GM12875 (cell line): Measurements from ENCODE around the gene PGK1.
"Not testable (repeated sequence)": the region's sequence is repeated elsewhere in the genome, so short reads cannot be mapped to it uniquely, and the experiment has no call there.

Experiments
- H3K4me3 ChIP-seq: one replicate; pipeline ENCODE4 v1.5.1; 2011; ENCODE audit warnings: low read depth, low read length, control low read depth
- TF ChIP-seq, protein P1 (sequence below): IDR thresholded peaks from 2 replicates; pipeline ENCODE4 v1.5.1; 2011; ENCODE audit warnings: low read depth, mild to moderate bottlenecking, control low read depth, inconsistent platforms, low read length, moderate library complexity, borderline replicate concordance; ENCODE audit not compliant: insufficient read depth

PGK1 gene

DNA sequence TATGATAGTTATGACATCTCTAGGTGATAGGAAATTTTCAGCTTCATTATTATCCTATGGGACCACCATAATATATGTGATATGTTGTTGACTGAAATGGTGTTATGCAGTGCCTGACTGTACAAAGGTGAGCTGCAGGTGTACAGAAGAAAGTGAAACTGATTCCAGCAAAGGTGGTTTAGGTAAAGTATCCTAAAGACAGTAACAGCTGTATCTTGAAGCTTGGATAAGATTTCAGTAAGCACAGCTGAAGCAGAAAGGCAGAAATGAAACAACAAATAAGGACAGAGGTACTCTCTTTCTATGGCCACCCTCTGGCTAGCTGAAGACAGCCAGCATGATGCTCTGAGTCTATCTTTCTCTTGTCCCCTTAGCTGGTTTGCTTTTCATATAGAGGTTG lies 30.0 kb upstream of the PGK1 start:
- TF ChIP-seq, protein P1, sequence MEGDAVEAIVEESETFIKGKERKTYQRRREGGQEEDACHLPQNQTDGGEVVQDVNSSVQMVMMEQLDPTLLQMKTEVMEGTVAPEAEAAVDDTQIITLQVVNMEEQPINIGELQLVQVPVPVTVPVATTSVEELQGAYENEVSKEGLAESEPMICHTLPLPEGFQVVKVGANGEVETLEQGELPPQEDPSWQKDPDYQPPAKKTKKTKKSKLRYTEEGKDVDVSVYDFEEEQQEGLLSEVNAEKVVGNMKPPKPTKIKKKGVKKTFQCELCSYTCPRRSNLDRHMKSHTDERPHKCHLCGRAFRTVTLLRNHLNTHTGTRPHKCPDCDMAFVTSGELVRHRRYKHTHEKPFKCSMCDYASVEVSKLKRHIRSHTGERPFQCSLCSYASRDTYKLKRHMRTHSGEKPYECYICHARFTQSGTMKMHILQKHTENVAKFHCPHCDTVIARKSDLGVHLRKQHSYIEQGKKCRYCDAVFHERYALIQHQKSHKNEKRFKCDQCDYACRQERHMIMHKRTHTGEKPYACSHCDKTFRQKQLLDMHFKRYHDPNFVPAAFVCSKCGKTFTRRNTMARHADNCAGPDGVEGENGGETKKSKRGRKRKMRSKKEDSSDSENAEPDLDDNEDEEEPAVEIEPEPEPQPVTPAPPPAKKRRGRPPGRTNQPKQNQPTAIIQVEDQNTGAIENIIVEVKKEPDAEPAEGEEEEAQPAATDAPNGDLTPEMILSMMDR, result no peak
- H3K4me3 ChIP-seq, result no peak overlapping the region

DNA sequence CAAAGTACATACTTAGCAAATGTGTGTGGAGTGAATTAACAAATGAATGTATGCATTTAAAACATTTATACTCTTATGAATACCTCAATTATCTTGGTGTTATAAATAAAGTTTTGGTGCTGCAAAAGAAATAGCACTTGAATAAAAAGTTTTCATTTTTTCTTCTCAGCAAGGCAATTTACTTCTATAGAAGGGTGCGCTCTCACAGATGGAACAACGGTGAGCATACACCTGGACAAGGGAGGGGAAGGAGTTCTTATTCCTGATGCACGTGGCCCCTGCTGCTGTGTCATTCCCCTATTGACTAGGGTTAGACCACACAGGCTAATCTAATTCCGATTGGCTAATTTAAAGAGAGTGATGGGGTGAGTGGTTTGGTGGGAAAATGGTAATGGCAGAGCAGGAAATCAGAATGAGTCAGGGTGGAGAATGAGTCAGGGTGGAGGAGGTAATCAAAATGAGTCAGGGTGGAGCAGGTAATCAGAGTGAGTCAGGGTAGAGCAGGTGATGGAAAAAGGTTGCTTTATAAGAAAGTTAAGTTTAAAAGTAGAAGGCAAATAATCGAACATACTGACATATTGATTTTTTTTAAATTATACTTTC lies 28.2 kb upstream of the PGK1 start:
- H3K4me3 ChIP-seq, result no peak overlapping the region
- TF ChIP-seq, protein P1, result no peak

DNA sequence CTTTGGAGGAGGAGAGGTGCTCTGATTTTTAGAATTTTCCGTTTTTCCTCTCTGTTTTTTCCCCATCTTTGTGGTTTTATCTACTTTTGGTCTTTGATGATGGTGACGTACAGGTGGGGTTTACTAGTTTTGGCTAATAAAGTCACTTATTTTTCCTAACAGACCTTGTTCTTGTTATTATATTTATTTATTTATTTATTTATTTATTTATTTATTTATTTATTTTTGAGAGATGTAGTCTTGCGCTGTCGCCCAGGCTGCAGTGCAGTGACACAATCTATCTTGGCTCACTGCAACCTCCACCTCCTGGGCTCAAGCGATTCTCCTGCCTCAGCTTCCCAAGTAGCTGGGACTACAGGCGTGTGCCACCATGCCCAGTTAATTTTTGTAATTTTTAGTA lies 22.6 kb upstream of the PGK1 start:
- H3K4me3 ChIP-seq, result not testable (repeated sequence)

DNA sequence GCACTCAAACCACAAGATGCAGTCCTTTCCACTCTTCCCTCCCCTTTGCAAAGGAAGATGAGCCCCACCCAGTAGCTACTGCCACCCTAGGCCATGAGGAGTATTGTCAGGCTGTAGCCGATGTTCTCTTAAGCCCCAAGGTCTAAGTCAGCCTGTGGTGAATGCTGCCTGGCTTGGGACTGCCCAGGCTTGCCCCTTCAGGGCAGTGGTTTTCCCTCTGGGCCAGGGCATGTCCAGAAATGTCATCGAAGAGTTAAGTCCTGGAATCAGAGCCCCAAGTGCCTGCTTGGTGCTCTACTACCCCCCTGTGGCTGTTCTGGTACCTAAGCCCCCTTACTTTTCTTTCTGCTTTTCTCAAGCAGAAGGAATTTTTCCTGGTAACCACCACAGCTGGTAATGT lies 11.8 kb upstream of the PGK1 start:
- H3K4me3 ChIP-seq, result no peak overlapping the region
- TF ChIP-seq, protein P1, result peak; percentile 45

DNA sequence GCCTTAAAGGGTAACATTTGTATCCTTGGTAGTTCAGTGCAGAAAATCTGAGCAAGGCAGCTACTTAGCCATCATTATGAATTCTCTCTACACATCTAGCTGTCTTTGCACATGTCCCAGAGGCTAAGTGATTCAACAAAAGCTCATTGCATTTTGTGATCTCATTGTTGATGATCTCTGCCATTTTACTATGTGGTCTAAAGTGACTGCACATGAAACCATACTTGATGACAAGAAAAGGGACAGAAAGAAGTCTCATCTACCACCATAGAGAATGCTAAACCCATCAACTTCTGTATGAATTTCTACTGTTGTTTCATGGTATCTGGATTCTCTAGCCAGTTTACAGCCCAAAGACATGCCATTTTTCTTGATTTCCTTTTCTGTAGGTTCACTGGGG lies 5.9 kb upstream of the PGK1 start:
- TF ChIP-seq, protein P1, result no peak
- H3K4me3 ChIP-seq, result no peak overlapping the region

DNA sequence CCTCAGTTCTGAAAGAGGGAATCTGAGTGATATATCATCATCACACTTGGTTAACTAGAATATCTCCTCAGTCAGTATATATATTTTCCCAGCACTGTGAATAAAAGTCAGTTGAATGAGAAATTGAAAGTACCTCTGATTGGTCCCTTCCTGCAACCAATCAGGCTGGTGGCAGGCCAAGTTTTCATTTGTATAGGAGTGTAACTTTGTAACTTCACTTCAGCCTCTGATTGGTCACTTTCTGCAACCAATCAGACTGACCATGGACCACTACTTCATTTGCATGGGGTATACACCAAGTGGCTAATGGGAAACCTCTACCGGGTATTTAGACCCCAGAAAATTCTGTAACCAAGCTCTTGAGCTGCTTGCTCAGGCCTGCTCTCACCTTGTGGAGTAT lies 2.0 kb upstream of the PGK1 start:
- no peak overlapping the region for H3K4me3 ChIP-seq
- TF ChIP-seq, protein P1, result no peak

DNA sequence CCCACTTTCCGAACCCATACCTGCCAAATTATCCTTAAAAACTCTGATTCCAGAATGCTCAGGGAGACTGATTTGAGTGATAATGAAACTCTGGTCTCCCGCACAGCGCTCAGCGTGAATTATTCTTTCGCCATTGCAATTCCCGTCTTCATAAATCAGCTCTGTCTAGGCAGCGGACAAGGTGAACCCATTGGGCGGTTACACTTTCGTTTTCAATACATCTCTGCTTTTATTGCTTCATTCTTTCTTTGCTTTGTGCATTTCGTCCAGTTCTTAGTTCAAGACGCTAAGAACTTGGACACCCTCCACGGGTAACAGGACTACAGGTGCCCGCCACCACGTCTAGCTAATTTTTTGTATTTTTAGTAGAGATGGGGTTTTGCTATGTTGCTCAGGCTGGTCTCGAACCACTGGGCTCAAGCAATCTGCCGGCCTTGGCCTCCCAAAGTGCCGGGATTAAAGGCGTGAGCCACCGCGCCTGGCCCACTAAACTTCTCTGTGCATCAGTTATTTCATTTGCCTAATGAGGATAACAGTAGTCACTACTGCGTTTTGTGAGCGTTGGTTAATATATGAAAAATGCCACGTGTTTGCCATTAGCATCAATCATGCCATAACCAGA lies 936 bp upstream of the PGK1 start:
- H3K4me3 ChIP-seq, result no peak overlapping the region
- TF ChIP-seq, protein P1, result no peak
